K562 (cell line): ENCODE data around the gene RFX7. TPM values are rescaled to one million over a fixed set of nuclear protein-coding genes. Genes with fewer than 3 reads are reported as not detected.
A peak's percentile ranks its signal among the peaks of the same experiment; 100 is the strongest.

ENCODE experiments used
- CREB5 ChIP-seq: fragments of 250-450 bp; sonication (Bioruptor Pico); IDR thresholded peaks from 2 replicates; pipeline ENCODE4 v1.5.0; 2020; ENCODE audit warnings: mild to moderate bottlenecking
- ERF ChIP-seq: fragments of 450-650 bp; formaldehyde crosslinking; IDR thresholded peaks from 2 replicates; pipeline ENCODE4 v1.4.0; 2020; ENCODE audit warnings: mild to moderate bottlenecking, mixed read lengths
- GMEB1 ChIP-seq: fragments of 250-450 bp; sonication (Bioruptor Pico); IDR thresholded peaks from 2 replicates; pipeline ENCODE4 v1.4.0; 2020; ENCODE audit warnings: mild to moderate bottlenecking
- HMG20A ChIP-seq: fragments of 450-650 bp; formaldehyde crosslinking; conservative IDR thresholded peaks from 2 replicates; pipeline ENCODE4 v1.4.0; 2020; ENCODE audit warnings: mild to moderate bottlenecking, mixed read lengths
- MECOM ChIP-seq: fragments of 250-450 bp; sonication (Bioruptor Pico); IDR thresholded peaks from 2 replicates; pipeline ENCODE4 v1.8.0; 2022; ENCODE audit warnings: inconsistent platforms
- PTBP1 ChIP-seq: fragments of 200-400 bp; formaldehyde crosslinking; IDR thresholded peaks from 2 replicates; pipeline ENCODE4 v1.6.1; 2017; ENCODE audit warnings: low read depth, low read length
- RBFOX2 ChIP-seq: fragments of 200-400 bp; formaldehyde crosslinking; IDR thresholded peaks from 2 replicates; pipeline ENCODE4 v1.6.1; 2017; ENCODE audit warnings: low read depth, mild to moderate bottlenecking, low read length, moderate library complexity
- TSHZ1 ChIP-seq: fragments of 250-450 bp; sonication (Bioruptor Pico); IDR thresholded peaks from 2 replicates; pipeline ENCODE4 v1.4.0; 2020; ENCODE audit warnings: mild to moderate bottlenecking, moderate library complexity
- ZNF408 ChIP-seq: fragments of 250-450 bp; sonication (Bioruptor Pico); IDR thresholded peaks from 2 replicates; pipeline ENCODE4 v1.4.0; 2020; ENCODE audit warnings: low read depth, mild to moderate bottlenecking, moderate library complexity
- ZNF740 ChIP-seq, 3 experiments: fragments of 200-800 bp in 1 of 3; sonication (Bioruptor generic) in 1 of 3; sonication (generic) in 1 of 3; formaldehyde crosslinking in 1 of 3; IDR thresholded peaks; 2 replicates each; pipeline versions ENCODE4 v1.6.1 to v1.8.0; 2016 to 2022; ENCODE audit warnings: mild to moderate bottlenecking in 2 of 3, missing compliant biosample characterization in 2 of 3, missing genetic modification characterization in 2 of 3, missing genetic modification reagents in 1 of 3
- ZZZ3 ChIP-seq: fragments of 450-650 bp; IDR thresholded peaks from 2 replicates; pipeline ENCODE4 v1.6.1; 2016; ENCODE audit warnings: antibody characterized with exemption, mild to moderate bottlenecking, moderate library complexity
- polyA plus RNA-seq, 8 experiments: library from polyadenylated mRNA; depleted of rRNA in 4 of 8; stranded (reverse) in 5 of 8; unstranded in 3 of 8; fragments of >200 nt; fragmentation: Nextera tagmentation in 2 of 8; fragmentation: Illumina TruSeq in 1 of 8; extraction: Ambion mirVana in 2 of 8; extraction: Trizol in 1 of 8; gene quantifications; 2 replicates each; pipeline versions ENCODE4 v1.2.1 to v1.2.3, GENCODE V29; 2011 to 2014; ENCODE audit warnings: inconsistent platforms in 1 of 8, missing spikeins in 1 of 8
- total RNA-seq, 7 experiments: library from RNA; depleted of rRNA in 6 of 7; stranded (reverse); fragments of >200 nt in 6 of 7; fragmentation: Illumina TruSeq in 2 of 7; extraction: Trizol in 2 of 7; gene quantifications; 2 replicates each; pipeline versions ENCODE4 v1.2.1 to v1.2.3, GENCODE V29; 2011 to 2021; ENCODE audit warnings: low replicate concordance in 1 of 7
- TF ChIP-seq, protein P1 (sequence below): IDR thresholded peaks from 2 replicates; pipeline ENCODE4 v1.6.1; 2012; ENCODE audit warnings: low read depth, low read length, improper control_type of control experiment, borderline replicate concordance

The RFX7 gene
- total and polyA plus RNA-seq, 9 of the 15 experiments (the other 6 are each of a cell fraction or from before 2014, with no cell fraction given) = 2.4 to 17.9 (median 6.3) TPM

GRCh38 chr15:56244811-56245576, 1.3 kb upstream of the RFX7 start (continued):
- TF ChIP-seq ZNF740 (CRISPR knock-in tag; IDR thresholded peaks at IDR 0.05) (peak; percentile 93), ZNF740 (tag; IDR thresholded peaks at IDR 0.05) (peak in 1 of 2 experiments; percentile 80; a peak in 1 of 4 replicates), CREB5 (CRISPR knock-in tag) (no peak), GMEB1 (CRISPR knock-in tag) (no peak), ZNF408 (CRISPR knock-in tag) (no peak), PTBP1 (no peak), TSHZ1 (CRISPR knock-in tag) (no peak), ZZZ3 (no peak), ERF (no peak), HMG20A (no peak), MECOM (no peak), RBFOX2 (peak; percentile 50; the same call in 1 of the 2 replicates)
- TF ChIP-seq, protein P1, sequence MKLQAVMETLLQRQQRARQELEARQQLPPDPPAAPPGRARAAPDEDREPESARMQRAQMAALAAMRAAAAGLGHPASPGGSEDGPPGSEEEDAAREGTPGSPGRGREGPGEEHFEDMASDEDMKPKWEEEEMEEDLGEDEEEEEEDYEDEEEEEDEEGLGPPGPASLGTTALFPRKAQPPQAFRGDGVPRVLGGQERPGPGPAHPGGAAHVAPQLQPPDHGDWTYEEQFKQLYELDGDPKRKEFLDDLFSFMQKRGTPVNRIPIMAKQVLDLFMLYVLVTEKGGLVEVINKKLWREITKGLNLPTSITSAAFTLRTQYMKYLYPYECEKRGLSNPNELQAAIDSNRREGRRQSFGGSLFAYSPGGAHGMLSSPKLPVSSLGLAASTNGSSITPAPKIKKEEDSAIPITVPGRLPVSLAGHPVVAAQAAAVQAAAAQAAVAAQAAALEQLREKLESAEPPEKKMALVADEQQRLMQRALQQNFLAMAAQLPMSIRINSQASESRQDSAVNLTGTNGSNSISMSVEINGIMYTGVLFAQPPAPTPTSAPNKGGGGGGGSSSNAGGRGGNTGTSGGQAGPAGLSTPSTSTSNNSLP = no peak
